Measurements from ENCODE around the gene GSTM1.
"Not testable (repeated sequence)": the region's sequence is repeated elsewhere in the genome, so short reads cannot be mapped to it uniquely, and the experiment has no call there.

The GSTM1 gene

GRCh38 chr1:109704173-109704572, 16.6 kb downstream of the GSTM1 start:
- DNase-seq = no peak

- DNase-seq = no peak
Observed at GRCh38 chr1:109705411-109705810, 17.8 kb downstream of the GSTM1 start.

DNA sequence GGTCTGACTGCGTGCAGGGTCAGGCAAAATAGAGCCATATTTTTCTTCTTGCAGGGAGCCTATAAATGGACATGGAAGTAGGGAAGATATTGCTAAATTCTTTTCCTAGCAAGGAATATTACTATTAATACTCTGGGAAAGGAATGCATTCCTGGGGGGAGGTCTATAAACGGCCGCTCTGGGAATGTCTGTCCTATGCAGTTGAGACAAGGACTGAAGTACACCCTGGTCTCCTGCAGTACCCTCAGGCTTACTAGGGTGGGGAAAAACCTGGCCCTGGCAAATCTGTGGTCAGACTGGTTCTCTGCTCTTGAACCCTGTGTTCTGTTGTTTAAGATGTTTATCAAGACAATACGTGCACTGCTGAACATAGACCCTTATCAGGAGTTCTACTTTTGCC, 21.3 kb downstream of the GSTM1 start:
- not testable (repeated sequence) for DNase-seq

- DNase-seq = not testable (repeated sequence)
Observed at GRCh38 chr1:109709822-109710221, 22.2 kb downstream of the GSTM1 start.

DNA sequence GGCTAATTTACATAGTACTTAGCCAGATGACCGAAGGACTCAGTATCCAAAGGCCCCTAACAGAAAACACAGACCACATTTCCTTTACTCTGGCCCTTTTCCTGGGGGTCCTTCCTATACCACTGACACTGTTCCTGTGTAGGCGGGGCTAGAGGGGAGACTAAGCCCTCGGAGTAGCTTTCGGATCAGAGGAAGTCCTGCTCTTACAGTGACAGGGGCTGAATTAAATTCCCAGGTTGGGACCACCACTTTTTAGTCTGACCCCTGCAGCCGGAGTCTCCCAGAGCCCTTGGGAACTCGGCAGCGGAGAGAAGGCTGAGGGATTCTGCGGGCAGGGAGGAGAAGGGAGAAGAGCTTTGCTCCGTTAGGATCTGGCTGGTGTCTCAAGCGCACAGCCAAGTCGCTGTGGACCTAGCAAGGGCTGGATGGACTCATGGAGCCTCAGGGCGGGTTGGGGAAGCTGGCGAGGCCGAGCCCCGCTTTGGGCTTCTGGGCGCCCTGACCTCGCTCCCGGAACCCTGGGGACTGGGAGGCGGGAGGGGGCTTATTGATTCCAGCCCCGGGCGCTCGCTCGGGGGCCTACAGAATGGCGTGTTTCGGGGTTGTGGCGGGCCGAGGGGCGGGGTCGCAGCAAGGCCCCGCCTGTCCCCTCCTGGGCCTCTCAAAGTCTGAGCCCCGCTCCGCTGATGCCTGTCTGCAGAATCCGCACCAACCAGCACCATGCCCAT, 24.1 kb downstream of the GSTM1 start, which contains the start of gene GSTM5:
Gene GSTM5 (plus strand): TSS at position 659 of the 728 bp plus-strand sequence. CDS start 62 bp downstream, at position 721.
- DNase-seq = not testable (repeated sequence)

GRCh38 chr1:109712321-109712864, 24.8 kb downstream of the GSTM1 start:
- DNase-seq = no peak

DNA sequence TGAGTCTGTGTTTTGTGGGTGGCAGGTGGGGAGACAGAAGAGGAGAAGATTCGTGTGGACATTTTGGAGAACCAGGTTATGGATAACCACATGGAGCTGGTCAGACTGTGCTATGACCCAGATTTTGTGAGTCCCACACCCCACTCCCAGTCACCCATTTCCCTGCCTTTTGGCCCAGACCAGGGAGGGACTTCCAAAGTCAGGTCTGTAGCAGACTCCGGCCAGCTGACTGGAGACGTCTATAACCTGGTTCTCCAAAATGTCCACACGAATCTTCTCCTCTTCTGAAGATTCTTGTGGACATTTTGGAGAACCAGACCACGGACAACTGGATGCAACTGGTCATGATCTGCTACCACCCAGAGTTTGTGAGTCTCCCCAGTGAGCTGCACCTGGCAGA, 26.0 kb downstream of the GSTM1 start:
- DNase-seq = no peak

DNA sequence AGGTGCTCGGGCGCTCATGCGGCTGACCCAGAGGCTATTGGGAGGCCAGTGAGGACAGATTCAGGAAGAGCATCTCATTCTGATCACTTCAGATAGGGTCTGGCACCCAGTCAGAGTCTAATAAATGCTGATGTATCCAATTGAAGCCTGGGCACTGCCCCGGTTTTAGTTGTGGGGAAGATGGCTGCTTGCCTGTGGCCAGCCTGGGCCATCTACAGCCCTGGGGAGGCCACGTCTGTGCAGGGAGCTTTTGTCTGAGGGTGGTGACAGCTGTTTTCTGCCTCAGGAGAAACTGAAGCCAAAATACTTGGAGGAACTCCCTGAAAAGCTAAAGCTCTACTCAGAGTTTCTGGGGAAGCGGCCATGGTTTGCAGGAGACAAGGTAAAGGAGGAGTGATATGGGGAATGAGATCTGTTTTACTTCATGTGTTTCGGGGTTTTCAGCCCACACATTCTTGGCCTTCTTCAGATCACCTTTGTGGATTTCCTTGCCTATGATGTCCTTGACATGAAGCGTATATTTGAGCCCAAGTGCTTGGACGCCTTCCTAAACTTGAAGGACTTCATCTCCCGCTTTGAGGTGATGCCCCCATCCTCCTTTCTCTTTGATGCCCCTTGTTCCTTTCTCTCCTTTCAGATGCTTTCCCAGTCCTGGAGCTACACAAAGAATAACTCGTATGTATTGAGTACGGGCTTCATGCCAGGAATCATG, 27.2 kb downstream of the GSTM1 start:
- DNase-seq = no peak

DNA sequence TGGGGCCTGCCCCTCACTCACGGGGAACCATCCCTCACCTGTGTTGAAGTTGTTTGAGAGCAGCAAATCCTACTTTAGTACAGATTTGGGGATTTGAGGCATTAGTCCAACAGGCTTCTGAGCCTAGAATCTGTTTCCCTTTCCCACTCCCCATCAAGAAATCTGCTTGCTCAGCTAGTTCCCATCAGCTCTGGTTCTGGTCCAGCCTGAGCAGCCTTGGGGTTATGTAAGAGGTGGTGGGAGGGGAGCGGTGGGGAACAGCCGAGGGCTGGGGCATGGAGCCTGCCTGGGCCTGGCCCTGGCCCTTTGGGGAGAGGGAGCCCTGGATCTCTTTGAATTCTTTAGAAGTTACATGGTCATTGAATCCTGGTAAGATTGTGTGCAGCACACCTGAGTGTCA, 28.5 kb downstream of the GSTM1 start:
- no peak for DNase-seq

DNA sequence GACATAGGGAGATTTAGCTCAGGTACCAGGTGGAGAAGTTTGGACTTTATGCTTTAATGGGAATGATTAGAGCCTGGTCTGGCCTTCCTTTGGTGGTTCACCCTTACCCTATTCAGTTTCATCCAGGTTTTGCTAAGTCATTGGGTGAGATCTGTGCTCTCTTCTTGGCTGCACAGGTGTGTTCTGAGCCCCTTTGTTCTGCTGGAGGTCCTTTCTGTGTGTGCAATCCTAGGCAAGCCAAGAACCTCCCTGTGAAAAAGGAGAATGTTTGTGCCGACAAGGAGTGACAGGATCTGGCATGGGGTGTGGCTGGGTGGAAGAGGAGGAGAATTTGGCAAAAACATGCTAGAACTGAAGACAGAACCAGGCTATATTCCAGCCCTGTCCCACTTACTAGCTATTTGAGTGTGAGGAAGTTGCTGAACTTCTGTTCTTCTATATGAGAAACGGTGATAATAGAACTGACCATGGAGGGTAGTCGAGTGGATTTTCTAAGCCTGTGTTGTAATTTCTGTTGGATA, 29.0 kb downstream of the GSTM1 start:
- no peak for DNase-seq

DNA sequence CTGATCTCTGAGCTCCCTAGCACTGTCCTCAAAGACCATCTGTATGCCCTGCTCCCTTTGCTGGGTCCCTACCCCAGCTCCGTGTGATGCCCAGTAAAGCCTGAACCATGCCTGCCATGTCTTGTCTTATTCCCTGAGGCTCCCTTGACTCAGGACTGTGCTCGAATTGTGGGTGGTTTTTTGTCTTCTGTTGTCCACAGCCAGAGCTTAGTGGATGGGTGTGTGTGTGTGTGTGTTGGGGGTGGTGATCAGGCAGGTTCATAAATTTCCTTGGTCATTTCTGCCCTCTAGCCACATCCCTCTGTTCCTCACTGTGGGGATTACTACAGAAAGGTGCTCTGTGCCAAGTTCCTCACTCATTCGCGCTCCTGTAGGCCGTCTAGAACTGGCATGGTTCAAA, 30.1 kb downstream of the GSTM1 start:
- DNase-seq = no peak

GRCh38 chr1:109718495-109718894, 30.9 kb downstream of the GSTM1 start:
- no peak for DNase-seq

DNA sequence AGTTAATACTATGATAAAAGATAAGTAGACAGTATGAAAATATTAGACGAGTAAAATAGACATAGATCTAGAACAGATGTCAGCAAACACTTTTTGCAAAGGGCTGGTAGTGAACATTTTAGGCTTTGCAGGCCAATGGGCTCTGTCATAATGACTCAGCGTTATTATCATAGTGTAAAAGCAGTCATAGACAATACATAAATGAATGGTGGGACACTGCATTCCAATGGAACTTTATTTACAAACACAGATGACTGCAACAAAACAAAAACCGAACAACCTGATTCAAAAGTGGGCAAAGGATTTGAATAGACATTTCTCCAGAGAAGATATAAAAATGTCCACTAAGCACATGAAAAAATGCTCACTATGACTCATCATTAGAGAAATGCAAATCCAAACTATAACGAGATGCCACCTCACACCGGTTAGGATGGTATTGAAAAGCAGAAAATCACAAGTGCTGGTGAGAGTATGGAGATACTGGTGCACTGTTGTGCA, 31.8 kb downstream of the GSTM1 start:
- DNase-seq = no peak

- DNase-seq = no peak
Observed at GRCh38 chr1:109721042-109721441, 33.4 kb downstream of the GSTM1 start.

- DNase-seq = no peak
Observed at GRCh38 chr1:109721971-109722370, 34.4 kb downstream of the GSTM1 start.

- DNase-seq = no peak
Observed at GRCh38 chr1:109722908-109723691, 35.5 kb downstream of the GSTM1 start.

DNA sequence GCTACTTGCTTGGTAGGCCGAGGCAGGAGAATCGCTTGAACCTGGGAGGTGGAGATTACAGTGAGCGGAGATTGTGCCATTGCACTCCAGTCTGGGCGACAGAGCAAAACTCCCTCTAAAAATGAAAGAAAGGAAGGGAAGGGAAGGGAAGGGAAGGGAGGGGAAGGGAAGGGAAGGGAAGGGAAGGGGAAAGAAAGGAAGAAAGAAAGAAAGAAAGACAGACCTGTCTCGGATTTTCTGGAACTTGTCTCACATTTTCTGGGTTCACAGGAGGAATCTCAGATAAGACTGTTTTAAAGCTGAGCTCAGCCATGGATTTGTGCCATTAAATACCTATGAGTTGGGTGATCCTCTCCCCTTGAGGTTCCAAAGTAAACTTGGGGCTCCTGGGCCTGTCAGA, 37.3 kb downstream of the GSTM1 start:
- no peak for DNase-seq

DNA sequence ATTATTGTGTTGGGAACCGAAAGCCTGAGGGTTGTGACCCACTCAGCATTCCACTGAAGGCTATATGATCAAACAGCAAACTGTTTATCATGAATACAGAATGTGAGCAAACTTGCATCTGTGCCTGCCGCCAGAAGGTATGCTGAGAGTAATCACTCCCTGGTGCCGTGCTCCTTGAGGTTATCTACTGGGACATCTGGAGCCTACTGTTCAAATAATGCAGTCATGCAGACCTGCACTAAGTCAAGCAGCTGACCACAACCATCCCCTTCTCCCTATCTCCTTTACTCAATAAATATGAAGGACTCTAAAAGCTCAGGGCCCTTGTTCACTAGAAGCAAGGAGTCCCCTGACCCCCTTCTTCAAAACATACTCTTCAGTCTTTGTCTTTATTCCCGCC, 37.9 kb downstream of the GSTM1 start:
- no peak for DNase-seq

- no peak for DNase-seq
Observed at GRCh38 chr1:109726007-109726406, 38.4 kb downstream of the GSTM1 start.

DNA sequence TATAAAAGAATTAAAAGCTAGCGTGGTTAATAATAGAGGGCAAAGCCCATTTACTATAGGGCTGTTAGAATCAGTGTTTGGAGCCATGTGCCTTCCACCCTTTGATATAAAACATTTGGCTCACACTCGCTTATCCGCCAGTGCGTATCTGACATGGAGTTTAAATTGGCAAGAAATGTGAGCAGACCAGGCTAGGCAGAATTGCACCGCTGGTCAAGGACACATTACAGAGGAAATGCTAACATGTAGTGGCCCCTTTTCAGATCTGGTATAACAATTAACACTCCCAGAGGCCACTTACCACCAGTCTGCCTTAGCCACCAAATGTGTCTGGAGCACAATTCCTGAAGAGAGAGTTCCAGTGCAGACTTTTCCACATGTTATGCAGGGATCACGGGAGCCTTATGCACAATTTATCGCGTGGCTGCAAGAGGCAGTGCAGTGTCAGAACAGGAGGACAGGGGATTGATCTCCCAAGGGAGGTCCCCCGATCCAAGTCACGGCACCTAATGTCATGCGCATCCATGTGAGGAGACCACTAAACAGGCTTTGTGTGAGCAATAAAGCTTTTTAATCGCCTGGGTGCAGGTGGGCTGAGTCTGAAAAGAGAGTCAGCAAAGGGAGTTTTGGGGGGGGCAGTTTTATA, 39.2 kb downstream of the GSTM1 start:
- no peak for DNase-seq

- no peak for DNase-seq
Observed at GRCh38 chr1:109728870-109729269, 41.3 kb downstream of the GSTM1 start.

DNA sequence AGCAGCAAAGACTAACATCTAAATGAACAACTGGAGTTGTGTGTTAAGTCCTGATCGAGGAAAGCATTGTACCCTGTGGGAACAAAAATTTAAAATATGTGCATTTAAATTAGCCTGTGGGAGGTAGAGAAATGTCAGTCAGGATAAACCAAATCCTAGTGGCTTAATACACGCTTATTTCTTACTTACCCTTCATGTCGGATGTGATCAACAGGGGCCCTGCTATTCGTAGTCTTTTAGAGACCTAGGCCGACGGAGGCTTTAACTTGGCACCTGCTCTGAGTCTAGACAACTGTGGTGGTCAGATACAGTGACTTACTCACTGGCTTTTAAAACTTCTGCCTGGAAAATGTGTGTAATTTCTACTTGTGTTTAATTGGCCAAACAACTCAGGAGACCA, 43.0 kb downstream of the GSTM1 start:
- DNase-seq = no peak
